GM10248 (cell line): ENCODE data around the gene PIK3R2.
A peak's percentile ranks its signal among the peaks of the same experiment; 100 is the strongest.

Source experiments
- CTCF ChIA-PET: fragments of 300-600 bp; sonication (Branson Sonifier 250); formaldehyde crosslinking; extraction: SDS; loops from one replicate; lab custom pipeline; 2021; ENCODE audit warnings: antibody characterized with exemption; lab: Yijun Ruan, JAX
- POLR2A ChIA-PET: fragments of 350-650 bp; sonication (Branson Sonifier 250); formaldehyde crosslinking; extraction: SDS; loops from one replicate; lab custom pipeline; 2020; ENCODE audit warnings: antibody characterized with exemption; lab: Yijun Ruan, JAX
- DNase-seq: peaks from one replicate; pipeline ENCODE4 v3.0.0; 2012; ENCODE audit errors: extremely low spot score
- CTCF ChIP-seq: IDR thresholded peaks from 2 replicates; pipeline ENCODE4 v1.5.1; 2012; ENCODE audit warnings: mild to moderate bottlenecking, low read depth; ENCODE audit errors: extremely low read depth, missing control alignments, control extremely low read depth

The PIK3R2 gene

GRCh38 chr19:18193388-18194180 is 40.6 kb downstream of the PIK3R2 start:
- TF ChIP-seq CTCF: no peak
- CTCF ChIA-PET: interaction anchor here (0.6 to 3.2 kb wide), 15 partner anchors 10 to 122 kb away, joined by 3 to 36 read pairs (median 5); partner anchors contain the start of gene RAB3A
- POLR2A ChIA-PET: interaction anchor here (0.7 to 3.3 kb wide), 7 partner anchors 10 to 111 kb away, joined by 3 to 26 read pairs (median 4); partner anchors contain the start of genes JUND and RAB3A
- DNase-seq: no peak

- CTCF ChIA-PET: interaction anchor here (1.1 to 3.0 kb wide), 6 partner anchors 11 to 85 kb away, joined by 3 to 12 read pairs (median 4); no protein-coding TSS in a partner anchor
- TF ChIP-seq CTCF: no peak
- POLR2A ChIA-PET: interaction anchor here (0.9 kb wide), 1 partner anchor 87 kb away, joined by 3 read pairs; the partner anchor contains the start of gene JUND
- no peak for DNase-seq
These were observed 41.2 kb downstream of the PIK3R2 start for GRCh38 chr19:18194181-18194530.

DNA sequence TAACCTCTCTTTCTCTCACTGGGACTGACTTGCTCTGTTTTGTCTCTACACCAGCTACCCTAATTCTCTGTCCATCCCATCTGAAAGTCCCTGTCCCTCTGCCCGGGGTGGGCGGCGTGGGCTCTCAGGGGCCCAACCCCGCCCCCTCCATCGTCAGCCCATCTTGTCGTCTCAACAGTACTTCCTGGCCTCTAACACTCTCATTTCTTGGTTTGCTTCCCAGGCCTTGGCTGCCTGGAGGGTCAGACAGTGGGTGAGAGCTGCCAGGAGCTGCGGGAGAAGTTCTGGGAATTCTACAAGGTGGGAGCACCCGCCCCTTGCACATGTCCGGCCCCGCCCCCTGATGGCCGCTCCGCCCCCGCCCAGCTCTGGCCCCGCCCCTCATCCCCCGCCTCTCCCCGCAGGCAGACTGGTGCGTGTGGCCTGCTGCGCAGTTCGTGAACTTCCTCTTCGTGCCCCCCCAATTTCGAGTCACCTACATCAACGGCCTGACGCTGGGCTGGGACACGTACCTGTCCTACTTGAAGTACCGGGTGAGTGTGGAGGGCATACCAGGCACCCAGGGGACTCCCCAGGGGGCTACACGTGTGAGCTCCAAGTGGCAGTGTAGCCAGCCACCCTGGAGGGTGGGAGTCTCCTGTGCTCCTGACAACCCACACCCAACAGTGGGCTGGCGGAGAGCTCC is 41.7 kb downstream of the PIK3R2 start:
- POLR2A ChIA-PET: interaction anchor here (0.9 kb wide), 1 partner anchor 87 kb away, joined by 3 read pairs; the partner anchor contains the start of gene JUND

GRCh38 chr19:18196511-18196845 is 43.5 kb downstream of the PIK3R2 start:
- DNase-seq: no peak
- ChIA-PET CTCF (interaction anchor here (1.0 to 3.0 kb wide), 4 partner anchors 12 to 132 kb away, joined by 3 to 12 read pairs (median 8); no protein-coding TSS in a partner anchor), POLR2A (no interaction called here)
- TF ChIP-seq CTCF: no peak

More for the DNA sequence above, 41.7 kb downstream of the PIK3R2 start:
- TF ChIP-seq CTCF: no peak
- CTCF ChIA-PET: interaction anchor here (1.1 to 3.0 kb wide), 8 partner anchors 10 to 134 kb away, joined by 3 to 12 read pairs (median 4); partner anchors contain the start of gene RAB3A
- peak; percentile 58 for DNase-seq

DNA sequence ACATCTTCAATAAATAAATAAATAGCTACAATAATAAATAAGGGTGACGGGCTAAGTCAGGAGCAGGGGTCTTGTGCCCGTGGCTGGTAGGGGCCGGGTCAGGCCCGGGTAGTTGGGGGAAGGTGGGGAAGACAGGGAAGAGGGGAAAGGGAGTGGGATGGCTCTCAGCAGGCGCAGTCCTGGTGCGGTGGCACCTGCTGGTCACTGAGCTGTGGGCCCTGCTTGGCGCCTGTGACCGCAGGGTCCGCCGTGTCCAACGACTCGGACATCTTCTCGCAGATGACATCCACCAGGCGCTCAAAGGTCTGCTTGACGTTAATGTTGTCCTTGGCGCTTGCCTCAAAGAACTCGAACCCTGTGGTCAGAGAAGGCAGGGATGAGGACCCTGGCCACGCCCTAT is 44.3 kb downstream of the PIK3R2 start:
- ChIA-PET CTCF (interaction anchor here (1.1 to 2.9 kb wide), 2 partner anchors 55 to 131 kb away, joined by 6 to 7 read pairs; no protein-coding TSS in a partner anchor), POLR2A (no interaction called here)
- no peak for TF ChIP-seq CTCF

GRCh38 chr19:18197941-18198340 is 45.0 kb downstream of the PIK3R2 start:
- CTCF ChIA-PET: interaction anchor here (1.1 kb wide), 1 partner anchor 54 kb away, joined by 6 read pairs; no protein-coding TSS in a partner anchor
- POLR2A ChIA-PET: no interaction called here
- DNase-seq: no peak
- no peak for TF ChIP-seq CTCF

More for the DNA sequence above, 44.3 kb downstream of the PIK3R2 start:
- no peak for DNase-seq
